ENCODE results near the gene STK10. TPM values are rescaled to one million over a fixed set of nuclear protein-coding genes. Genes with fewer than 3 reads are reported as not detected.

The STK10 gene
- total and polyA plus RNA-seq, 9 of the 15 experiments (the other 6 are each of a cell fraction or from before 2014, with no cell fraction given) = 0.30 to 6.7 (median 2.4) TPM

DNA sequence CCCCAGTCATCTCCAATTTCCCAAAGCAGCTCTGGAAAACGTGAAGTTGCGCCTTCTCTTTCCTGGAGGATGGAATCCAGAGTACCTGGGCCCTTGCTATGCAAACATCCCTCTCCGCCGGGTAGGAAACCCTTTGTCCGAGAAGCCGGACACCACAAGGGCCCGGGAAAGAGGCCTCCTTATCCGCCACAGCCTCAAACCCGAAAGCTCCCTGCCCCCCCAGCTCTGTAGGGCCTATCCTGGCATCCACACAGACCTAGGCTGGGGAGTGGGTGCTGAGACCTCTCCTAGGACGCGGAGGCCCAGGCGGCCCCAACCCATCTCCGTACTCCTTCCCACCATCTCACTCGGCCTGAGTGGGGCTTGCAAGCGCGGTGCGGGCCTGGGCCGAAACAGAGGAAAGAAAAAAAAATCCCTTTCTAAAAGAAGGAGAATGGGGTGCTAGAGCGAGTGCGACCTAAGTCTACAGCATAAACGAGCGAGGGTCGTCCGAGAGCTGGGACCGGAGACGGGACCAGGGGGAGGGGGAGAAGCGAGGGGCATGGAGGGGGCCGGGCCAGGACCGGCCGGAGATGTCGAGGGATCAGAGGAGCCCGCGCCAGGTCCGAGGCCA, 182.2 kb downstream of the STK10 start (continued):
- TF ChIP-seq, protein P1, sequence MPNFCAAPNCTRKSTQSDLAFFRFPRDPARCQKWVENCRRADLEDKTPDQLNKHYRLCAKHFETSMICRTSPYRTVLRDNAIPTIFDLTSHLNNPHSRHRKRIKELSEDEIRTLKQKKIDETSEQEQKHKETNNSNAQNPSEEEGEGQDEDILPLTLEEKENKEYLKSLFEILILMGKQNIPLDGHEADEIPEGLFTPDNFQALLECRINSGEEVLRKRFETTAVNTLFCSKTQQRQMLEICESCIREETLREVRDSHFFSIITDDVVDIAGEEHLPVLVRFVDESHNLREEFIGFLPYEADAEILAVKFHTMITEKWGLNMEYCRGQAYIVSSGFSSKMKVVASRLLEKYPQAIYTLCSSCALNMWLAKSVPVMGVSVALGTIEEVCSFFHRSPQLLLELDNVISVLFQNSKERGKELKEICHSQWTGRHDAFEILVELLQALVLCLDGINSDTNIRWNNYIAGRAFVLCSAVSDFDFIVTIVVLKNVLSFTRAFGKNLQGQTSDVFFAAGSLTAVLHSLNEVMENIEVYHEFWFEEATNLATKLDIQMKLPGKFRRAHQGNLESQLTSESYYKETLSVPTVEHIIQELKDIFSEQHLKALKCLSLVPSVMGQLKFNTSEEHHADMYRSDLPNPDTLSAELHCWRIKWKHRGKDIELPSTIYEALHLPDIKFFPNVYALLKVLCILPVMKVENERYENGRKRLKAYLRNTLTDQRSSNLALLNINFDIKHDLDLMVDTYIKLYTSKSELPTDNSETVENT (CRISPR knock-in tag; IDR thresholded peaks at IDR 0.05) = no peak
- TF ChIP-seq, protein P2, sequence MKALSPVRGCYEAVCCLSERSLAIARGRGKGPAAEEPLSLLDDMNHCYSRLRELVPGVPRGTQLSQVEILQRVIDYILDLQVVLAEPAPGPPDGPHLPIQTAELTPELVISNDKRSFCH (CRISPR knock-in tag; IDR thresholded peaks at IDR 0.05) = 0 out of 2 replicates have a peak, but pooled peaks have one; percentile 20
- TF ChIP-seq, protein P2 (tag; IDR thresholded peaks at IDR 0.05) = no peak
- TF ChIP-seq RBBP5 (IDR thresholded peaks at IDR 0.05; ENCODE audit: borderline replicate concordance, insufficient read depth, low read length, poor library complexity, severe bottlenecking) = peak; percentile 43
- TF ChIP-seq MYC (IDR thresholded peaks at IDR 0.05; ENCODE audit: low read depth, low read length) = no peak
- no peak for TF ChIP-seq MYC (CRISPR knock-in tag; IDR thresholded peaks at IDR 0.05; ENCODE audit: borderline replicate concordance, low read depth)
- TF ChIP-seq ZEB2 (IDR thresholded peaks at IDR 0.05) = no peak
